HL-60/S4 treated with phorbol 12-myristate 13-acetate at 8.2 ng/mL for 4 days and 3 days (cell line): ENCODE results near the gene IMPDH2.

Source experiments
- in situ Hi-C: fragments of 300-500 bp; cut with MboI; formaldehyde crosslinking; loops from 2 replicates; pipeline ENCODE4 v1.15.0; 2022; ENCODE audit warnings: low sequenced_read_pairs

The IMPDH2 gene

GRCh38 chr3:49028673-49029562 is at the start of gene IMPDH2:
TSS of gene IMPDH2 (minus strand) at chr3:49029398. CDS start at chr3:49029350, 48 bp downstream.
- in situ Hi-C loops: no loop called here

- in situ Hi-C loops: no loop called here
Measured at GRCh38 chr3:49076646-49077045, 47.4 kb upstream of the IMPDH2 start.

- in situ Hi-C loops: no loop called here
Measured at GRCh38 chr3:49076116-49076515, 46.9 kb upstream of the IMPDH2 start.

GRCh38 chr3:49058011-49058410 is 28.8 kb upstream of the IMPDH2 start:
- in situ Hi-C loops: no loop called here

- in situ Hi-C loops: no loop called here
Measured at GRCh38 chr3:49057268-49057667, 28.1 kb upstream of the IMPDH2 start.

GRCh38 chr3:49054344-49054862 is 25.2 kb upstream of the IMPDH2 start:
- in situ Hi-C loops: no loop called here

GRCh38 chr3:49053543-49053942 is 24.3 kb upstream of the IMPDH2 start:
- in situ Hi-C loops: no loop called here

- in situ Hi-C loops: no loop called here
Measured at GRCh38 chr3:49035281-49035680, 6.1 kb upstream of the IMPDH2 start.

GRCh38 chr3:49034650-49035049 is 5.5 kb upstream of the IMPDH2 start:
- in situ Hi-C loops: no loop called here

- in situ Hi-C loops: no loop called here
Measured at GRCh38 chr3:49032646-49033304, 3.6 kb upstream of the IMPDH2 start.

- in situ Hi-C loops: no loop called here
Measured at GRCh38 chr3:49030321-49030720, 1.1 kb upstream of the IMPDH2 start.

- in situ Hi-C loops: no loop called here
Measured at GRCh38 chr3:49029563-49029884, 326 bp upstream of the IMPDH2 start.

- in situ Hi-C loops: no loop called here
Measured at GRCh38 chr3:49028298-49028672, 913 bp downstream of the IMPDH2 start.

GRCh38 chr3:49027634-49028033 is 1.6 kb downstream of the IMPDH2 start:
- in situ Hi-C loops: no loop called here

- in situ Hi-C loops: no loop called here
Measured at GRCh38 chr3:49026536-49026935, 2.7 kb downstream of the IMPDH2 start.

GRCh38 chr3:49025793-49026520 is 3.2 kb downstream of the IMPDH2 start:
- in situ Hi-C loops: no loop called here

GRCh38 chr3:49025005-49025792 is 4.0 kb downstream of the IMPDH2 start:
- in situ Hi-C loops: no loop called here

GRCh38 chr3:49024449-49024848 is 4.7 kb downstream of the IMPDH2 start:
- in situ Hi-C loops: no loop called here

GRCh38 chr3:49023775-49024174 is 5.4 kb downstream of the IMPDH2 start:
- in situ Hi-C loops: no loop called here

- in situ Hi-C loops: no loop called here
Measured at GRCh38 chr3:49022688-49023171, 6.5 kb downstream of the IMPDH2 start.
